Activated T-helper 2 cell treated with anti-CD3 and anti-CD28 coated beads, Interferon-gamma antibody, Interleukin-2, Interleukin-4, amounts not matched to agents 10 μg/mL and 5 μg/mL and 100 μg/mL, durations not matched to agents 14 hours and 24 hours and 36 hours (primary cell): Measurements from ENCODE around the gene MAZ. TPM values are rescaled to one million over a fixed set of nuclear protein-coding genes. Genes with fewer than 3 reads are reported as not detected.

Experiments used
- DNase-seq: peaks from one replicate; pipeline ENCODE4 v3.0.0; 2021; ENCODE audit warnings: low spot score
- H3K27ac Mint-ChIP-seq: one replicate; pipeline ENCODE4 v1.8.0; 2021; ENCODE audit warnings: mixed read lengths
- H3K27me3 Mint-ChIP-seq: one replicate; pipeline ENCODE4 v1.8.0; 2021; ENCODE audit warnings: low read depth, mixed read lengths
- H3K36me3 Mint-ChIP-seq: one replicate; pipeline ENCODE4 v1.8.0; 2021; ENCODE audit warnings: low read depth, mixed read lengths
- H3K4me1 Mint-ChIP-seq: one replicate; pipeline ENCODE4 v1.8.0; 2021; ENCODE audit warnings: low read depth, mixed read lengths
- H3K4me3 Mint-ChIP-seq: one replicate; pipeline ENCODE4 v1.8.0; 2021; ENCODE audit warnings: low read depth, mild to moderate bottlenecking, moderate library complexity, mixed read lengths
- H3K9me3 Mint-ChIP-seq: one replicate; pipeline ENCODE4 v1.8.0; 2021; ENCODE audit warnings: mixed read lengths
- intact Hi-C: fragments of 100-400 bp; cut with micrococcal nuclease; formaldehyde crosslinking; loops from one replicate; pipeline ENCODE4 v1.15.1; 2023
- total RNA-seq: library from RNA; stranded (reverse); gene quantifications from 2 replicates; pipeline ENCODE4 v1.2.3, GENCODE V29; 2022

The MAZ gene
- total RNA-seq, 1 donor from 2014 or later, result 387 TPM

- H3K9me3 Mint-ChIP-seq, result no peaks in the 10 kb centered on the region
- no peak overlapping the region for H3K27ac Mint-ChIP-seq
- no peaks in the 10 kb centered on the region for H3K27me3 Mint-ChIP-seq
- DNase-seq, result no peak
- H3K4me1 Mint-ChIP-seq, result no peaks in the 10 kb centered on the region
- H3K4me3 Mint-ChIP-seq, result no peak overlapping the region
- intact Hi-C loops, result no loop called here
- H3K36me3 Mint-ChIP-seq, result peaks cover 55% of the 10 kb centered on the region
These were observed 36.5 kb downstream of the MAZ start for GRCh38 chr16:29842732-29843346.

GRCh38 chr16:29843931-29844330 is 37.6 kb downstream of the MAZ start:
- H3K4me3 Mint-ChIP-seq, result no peak overlapping the region
- no peak overlapping the region for H3K27ac Mint-ChIP-seq
- no peaks in the 10 kb centered on the region for H3K9me3 Mint-ChIP-seq
- peaks cover 5% of the 10 kb centered on the region for H3K4me1 Mint-ChIP-seq
- intact Hi-C loops, result no loop called here
- no peak for DNase-seq
- no peaks in the 10 kb centered on the region for H3K27me3 Mint-ChIP-seq
- peaks cover 57% of the 10 kb centered on the region for H3K36me3 Mint-ChIP-seq

DNA sequence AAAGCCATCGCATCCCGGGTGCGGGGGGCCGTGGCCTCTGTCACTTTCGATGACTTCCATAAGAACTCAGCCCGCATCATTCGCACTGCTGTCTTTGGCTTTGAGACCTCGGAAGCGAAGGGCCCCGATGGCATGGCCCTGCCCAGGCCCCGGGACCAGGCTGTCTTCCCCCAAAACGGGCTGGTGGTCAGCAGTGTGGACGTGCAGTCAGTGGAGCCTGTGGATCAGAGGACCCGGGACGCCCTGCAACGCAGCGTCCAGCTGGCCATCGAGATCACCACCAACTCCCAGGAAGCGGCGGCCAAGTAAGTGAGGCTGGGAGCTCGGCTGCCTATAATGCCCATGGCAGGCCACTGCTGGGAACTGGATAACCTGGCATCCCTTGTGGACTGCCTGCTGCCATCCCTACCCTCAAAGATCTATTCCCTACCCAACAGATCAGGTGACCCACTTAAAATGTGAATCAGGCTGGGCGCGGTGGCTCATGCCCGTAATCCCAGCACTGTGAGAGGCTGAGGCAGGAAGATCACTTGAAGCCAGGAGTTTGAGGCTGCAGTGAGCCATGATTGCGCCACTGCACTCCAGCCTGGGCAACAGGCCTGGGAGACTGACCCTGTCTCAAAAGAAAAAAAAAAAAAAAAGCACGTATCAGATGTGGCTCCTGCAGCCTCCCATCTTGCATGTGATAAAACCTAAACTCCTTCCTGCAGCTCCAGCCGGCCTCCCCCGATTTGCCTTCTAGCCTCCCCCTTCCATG is 38.4 kb downstream of the MAZ start:
- H3K4me1 Mint-ChIP-seq, result peaks cover 5% of the 10 kb centered on the region
- H3K9me3 Mint-ChIP-seq, result no peaks in the 10 kb centered on the region
- intact Hi-C loops, result no loop called here
- no peaks in the 10 kb centered on the region for H3K27me3 Mint-ChIP-seq
- no peak for DNase-seq
- no peak overlapping the region for H3K4me3 Mint-ChIP-seq
- H3K36me3 Mint-ChIP-seq, result peaks cover 54% of the 10 kb centered on the region
- no peak overlapping the region for H3K27ac Mint-ChIP-seq

DNA sequence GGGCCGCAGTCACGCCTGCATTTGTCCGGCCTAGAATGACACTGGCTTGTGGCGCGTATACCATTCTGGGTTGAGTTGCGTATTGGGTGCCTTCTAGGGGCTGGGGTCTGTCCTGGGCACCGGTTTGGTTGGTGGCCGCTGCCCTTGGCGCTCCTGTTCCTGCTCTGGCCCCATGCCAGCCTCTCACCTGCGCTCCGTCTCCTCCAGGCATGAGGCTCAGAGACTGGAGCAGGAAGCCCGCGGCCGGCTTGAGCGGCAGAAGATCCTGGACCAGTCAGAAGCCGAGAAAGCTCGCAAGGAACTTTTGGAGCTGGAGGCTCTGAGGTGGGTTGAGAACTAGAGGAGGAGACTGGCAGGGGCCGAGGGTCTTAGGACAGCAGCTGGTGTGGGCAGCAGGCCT is 39.3 kb downstream of the MAZ start:
- intact Hi-C loops, result no loop called here
- Mint-ChIP-seq H3K4me3 (no peak overlapping the region), H3K36me3 (peaks cover 54% of the 10 kb centered on the region)

GRCh38 chr16:29848420-29849297 is 42.3 kb downstream of the MAZ start:
- intact Hi-C loops, result no loop called here
- no peaks in the 10 kb centered on the region for H3K9me3 Mint-ChIP-seq
- peaks cover 41% of the 10 kb centered on the region for H3K36me3 Mint-ChIP-seq
- no peak overlapping the region for H3K27ac Mint-ChIP-seq
- H3K4me3 Mint-ChIP-seq, result no peak overlapping the region
- no peaks in the 10 kb centered on the region for H3K27me3 Mint-ChIP-seq
- peaks cover 5% of the 10 kb centered on the region for H3K4me1 Mint-ChIP-seq
- peak; percentile 68 for DNase-seq

More for the DNA sequence above, 39.3 kb downstream of the MAZ start:
- DNase-seq, result no peak
- Mint-ChIP-seq H3K27me3 (no peaks in the 10 kb centered on the region), H3K27ac (no peak overlapping the region), H3K4me1 (peaks cover 5% of the 10 kb centered on the region), H3K9me3 (no peaks in the 10 kb centered on the region)

GRCh38 chr16:29849505-29849904 is 43.2 kb downstream of the MAZ start:
- DNase-seq, result no peak
- Mint-ChIP-seq H3K4me3 (no peak overlapping the region), H3K36me3 (peaks cover 37% of the 10 kb centered on the region), H3K4me1 (peaks cover 5% of the 10 kb centered on the region), H3K27me3 (no peaks in the 10 kb centered on the region), H3K27ac (no peak overlapping the region), H3K9me3 (no peaks in the 10 kb centered on the region)
- intact Hi-C loops, result no loop called here

- intact Hi-C loops, result no loop called here
- Mint-ChIP-seq H3K27me3 (no peaks in the 10 kb centered on the region), H3K27ac (no peak overlapping the region)
These were observed 44.7 kb downstream of the MAZ start for GRCh38 chr16:29850998-29851397.

DNA sequence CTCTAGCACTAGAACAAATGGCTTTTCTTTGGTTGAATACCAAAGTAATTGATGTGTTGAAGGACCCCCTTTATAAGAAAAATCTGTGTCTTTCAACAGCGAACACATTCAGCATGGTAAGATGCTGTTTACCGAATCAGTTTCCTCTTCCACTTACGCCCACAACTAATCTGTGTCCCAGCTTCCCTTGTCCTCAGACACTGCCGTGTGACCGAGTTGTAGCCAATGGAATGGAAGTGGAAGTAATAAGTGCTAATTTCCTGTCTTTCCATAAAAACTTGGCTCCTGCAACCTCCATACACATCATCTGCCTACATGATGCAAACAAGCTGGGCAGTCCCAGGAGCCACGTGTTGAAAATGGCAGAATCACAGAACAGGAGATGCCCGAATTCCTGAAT is 46.3 kb downstream of the MAZ start:
- H3K9me3 Mint-ChIP-seq, result no peaks in the 10 kb centered on the region
- no peak overlapping the region for H3K27ac Mint-ChIP-seq
- no peaks in the 10 kb centered on the region for H3K27me3 Mint-ChIP-seq
- intact Hi-C loops, result no loop called here
- H3K36me3 Mint-ChIP-seq, result peaks cover 21% of the 10 kb centered on the region
- H3K4me3 Mint-ChIP-seq, result no peak overlapping the region
- peaks cover 5% of the 10 kb centered on the region for H3K4me1 Mint-ChIP-seq
- no peak for DNase-seq

More at GRCh38 chr16:29850998-29851397, 44.7 kb downstream of the MAZ start:
- no peaks in the 10 kb centered on the region for H3K9me3 Mint-ChIP-seq
- no peak for DNase-seq
- peaks cover 5% of the 10 kb centered on the region for H3K4me1 Mint-ChIP-seq
- no peak overlapping the region for H3K4me3 Mint-ChIP-seq
- H3K36me3 Mint-ChIP-seq, result peaks cover 24% of the 10 kb centered on the region

DNA sequence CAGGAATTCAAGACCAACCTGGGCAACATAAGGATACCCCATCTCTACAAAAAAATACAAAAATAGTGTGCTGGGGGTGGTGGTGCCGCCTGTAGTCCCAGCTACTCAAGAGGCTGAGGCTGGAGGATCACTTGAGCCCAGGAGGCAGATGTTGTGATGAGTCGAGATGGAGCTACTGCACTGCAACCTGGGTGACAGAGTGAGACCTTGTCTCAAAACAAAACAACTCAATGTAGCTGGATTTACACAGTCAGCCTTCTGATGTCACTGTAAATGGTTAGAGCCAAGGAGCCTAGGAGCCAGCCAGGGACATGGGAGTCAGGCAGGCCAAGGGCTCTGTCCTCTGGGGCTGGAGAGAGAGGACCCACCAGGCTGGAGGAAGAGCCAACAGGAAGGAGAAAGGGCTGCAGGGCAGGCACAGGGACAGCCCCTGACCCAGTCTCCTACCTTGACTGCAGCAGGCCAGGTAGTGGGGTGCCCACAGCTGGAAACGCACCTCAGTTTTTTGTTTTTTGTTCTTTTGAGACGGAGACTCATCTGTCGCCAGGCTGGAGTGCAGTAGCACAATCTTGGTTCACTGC is 48.3 kb downstream of the MAZ start:
- H3K4me3 Mint-ChIP-seq, result no peak overlapping the region
- intact Hi-C loops, result no loop called here
- no peaks in the 10 kb centered on the region for H3K27me3 Mint-ChIP-seq
- H3K4me1 Mint-ChIP-seq, result peaks cover 3% of the 10 kb centered on the region
- H3K9me3 Mint-ChIP-seq, result no peaks in the 10 kb centered on the region
- no peak for DNase-seq
- no peak overlapping the region for H3K27ac Mint-ChIP-seq
- peaks cover 31% of the 10 kb centered on the region for H3K36me3 Mint-ChIP-seq

DNA sequence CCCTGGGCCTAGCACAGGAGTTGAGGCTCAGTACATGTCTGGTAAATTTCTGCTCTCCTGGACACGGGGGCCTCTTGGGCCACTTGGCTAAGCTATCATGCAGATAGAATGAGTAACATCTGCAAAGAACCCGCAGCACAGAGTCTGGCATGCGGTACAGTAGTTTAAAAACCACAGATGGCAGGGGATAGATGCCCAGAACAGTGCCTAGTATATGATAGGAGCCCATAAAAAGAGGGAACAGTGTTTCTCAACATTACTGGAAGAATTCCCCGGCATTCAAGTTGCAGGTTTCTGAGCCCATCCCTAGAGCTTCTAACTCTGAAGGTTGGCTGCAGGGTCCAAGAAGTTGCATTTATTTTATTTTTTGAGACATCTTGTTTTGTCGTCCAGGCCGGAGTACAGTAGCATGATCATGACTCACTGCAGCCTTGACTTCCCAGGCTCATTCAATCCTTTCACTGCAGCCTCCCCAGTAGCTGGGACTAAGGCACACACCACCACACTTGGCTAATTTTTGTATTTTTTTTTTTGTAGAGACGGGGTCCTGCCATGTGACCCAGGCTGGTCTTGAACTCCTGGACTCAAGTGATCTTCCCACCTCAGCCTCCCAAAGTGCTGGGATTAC is 50.9 kb downstream of the MAZ start:
- Mint-ChIP-seq H3K36me3 (peaks cover 35% of the 10 kb centered on the region), H3K4me3 (no peak overlapping the region), H3K27me3 (no peaks in the 10 kb centered on the region), H3K9me3 (no peaks in the 10 kb centered on the region), H3K4me1 (peaks cover 14% of the 10 kb centered on the region), H3K27ac (no peak overlapping the region)
- intact Hi-C loops, result no loop called here
- DNase-seq, result no peak

DNA sequence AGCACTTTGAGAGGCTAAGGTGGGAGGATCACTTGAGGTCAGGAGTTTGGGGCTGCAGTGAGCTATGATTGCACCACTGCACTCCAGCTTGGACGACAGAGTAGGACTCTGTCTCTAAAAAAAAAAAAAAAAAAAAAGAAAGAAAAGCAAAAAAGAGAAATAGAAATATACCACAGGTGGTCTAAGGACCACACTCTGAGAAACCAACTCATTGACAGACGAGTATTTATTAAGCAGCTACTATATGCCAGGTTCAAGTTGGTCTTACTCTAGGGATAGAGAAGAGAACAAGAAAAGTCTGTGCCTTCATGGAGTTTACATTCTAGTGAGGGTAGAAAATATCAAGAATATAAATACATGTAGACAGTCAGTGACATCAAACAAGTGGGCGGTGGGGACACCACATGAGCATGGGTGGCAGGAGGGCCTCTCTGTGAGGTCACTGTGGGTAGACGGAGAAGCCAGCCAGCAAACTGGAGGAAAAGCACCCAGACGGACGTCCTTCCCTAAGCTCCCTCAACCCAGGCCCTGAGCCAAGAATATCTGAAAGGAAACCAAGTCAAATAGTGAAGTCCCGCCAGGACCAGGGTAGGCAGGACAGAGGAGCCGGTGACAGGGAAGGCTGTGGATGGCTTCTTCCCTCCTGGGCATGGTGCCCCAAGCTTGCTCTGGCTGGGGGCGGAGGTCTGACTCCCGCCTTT is 52.0 kb downstream of the MAZ start:
- H3K36me3 Mint-ChIP-seq, result peaks cover 35% of the 10 kb centered on the region
- intact Hi-C loops, result no loop called here
- no peaks in the 10 kb centered on the region for H3K9me3 Mint-ChIP-seq
- no peaks in the 10 kb centered on the region for H3K27me3 Mint-ChIP-seq
- no peak overlapping the region for H3K4me3 Mint-ChIP-seq
- H3K4me1 Mint-ChIP-seq, result peaks cover 14% of the 10 kb centered on the region
- peak overlapping the region; percentile 14 for H3K27ac Mint-ChIP-seq
- DNase-seq, result no peak

DNA sequence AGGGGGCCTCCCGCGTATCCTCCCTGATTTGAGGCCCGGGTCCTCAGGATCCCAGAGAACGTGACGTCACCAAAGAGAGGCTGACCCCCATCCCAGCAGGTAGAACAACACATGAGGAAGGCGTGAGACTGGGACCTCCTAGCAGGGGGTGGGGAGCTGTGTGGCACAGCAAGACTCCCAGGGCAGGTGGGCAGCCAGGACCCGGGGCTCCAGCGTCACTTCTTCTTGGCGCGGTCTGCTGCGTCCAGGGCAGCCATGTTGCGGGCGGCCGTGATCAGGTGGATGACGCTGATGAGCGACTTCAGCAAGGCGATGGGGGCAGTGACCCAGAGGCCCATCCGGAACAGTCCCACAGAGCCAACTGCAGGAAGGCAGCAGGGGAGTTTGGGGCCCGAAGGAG is 52.6 kb downstream of the MAZ start:
- Mint-ChIP-seq H3K27ac (no peak overlapping the region), H3K27me3 (no peaks in the 10 kb centered on the region), H3K4me1 (peaks cover 16% of the 10 kb centered on the region), H3K4me3 (no peak overlapping the region), H3K36me3 (peaks cover 35% of the 10 kb centered on the region), H3K9me3 (no peaks in the 10 kb centered on the region)
- intact Hi-C loops, result no loop called here
- no peak for DNase-seq
